ENCODE measurements around the gene CLDN22.

CLDN22 gene

GRCh38 chr4:183320211-183321059 lies at the start of gene CLDN22:
Gene CLDN22 (minus strand): TSS chr4:183320276. CDS start chr4:183320218, 58 bp downstream.
- no peak for DNase-seq

GRCh38 chr4:183369073-183369472 lies 49.0 kb upstream of the CLDN22 start:
- no peak for DNase-seq

DNA sequence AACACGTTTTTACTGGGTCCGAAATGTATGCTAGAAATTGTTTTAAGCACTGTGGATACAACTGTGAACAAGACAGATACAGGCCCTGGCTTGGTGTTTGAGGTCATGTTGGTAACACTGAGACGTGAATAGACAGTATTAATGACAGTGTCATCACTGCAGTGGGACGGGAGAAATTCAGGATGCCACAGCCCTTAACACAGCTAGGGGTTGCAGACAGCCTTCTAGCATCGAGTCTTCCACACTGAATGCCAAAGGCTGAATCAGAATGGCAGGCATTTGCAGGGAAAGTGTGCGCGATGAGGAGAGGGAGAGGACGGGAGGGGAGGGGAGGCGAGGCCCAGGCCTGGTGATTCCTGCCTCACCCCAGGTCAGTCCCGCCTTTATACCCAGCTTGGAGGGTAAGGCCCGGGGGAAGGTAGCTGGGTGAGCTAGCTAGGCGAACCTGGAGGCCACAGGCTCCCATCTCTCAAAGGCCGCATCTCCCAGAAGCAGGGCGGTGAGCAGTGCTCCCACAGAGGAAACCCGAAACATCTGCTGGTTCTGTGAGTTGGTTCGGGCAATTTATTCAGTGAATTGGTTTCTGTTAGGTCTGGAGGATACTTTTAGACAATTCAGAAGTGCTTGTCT lies 46.2 kb upstream of the CLDN22 start:
- no peak for DNase-seq

- no peak for DNase-seq
These were observed 43.9 kb upstream of the CLDN22 start for GRCh38 chr4:183364025-183364424.

- DNase-seq = no peak
These were observed 43.0 kb upstream of the CLDN22 start for GRCh38 chr4:183362916-183363542.

GRCh38 chr4:183362036-183362435 lies 42.0 kb upstream of the CLDN22 start:
- no peak for DNase-seq

DNA sequence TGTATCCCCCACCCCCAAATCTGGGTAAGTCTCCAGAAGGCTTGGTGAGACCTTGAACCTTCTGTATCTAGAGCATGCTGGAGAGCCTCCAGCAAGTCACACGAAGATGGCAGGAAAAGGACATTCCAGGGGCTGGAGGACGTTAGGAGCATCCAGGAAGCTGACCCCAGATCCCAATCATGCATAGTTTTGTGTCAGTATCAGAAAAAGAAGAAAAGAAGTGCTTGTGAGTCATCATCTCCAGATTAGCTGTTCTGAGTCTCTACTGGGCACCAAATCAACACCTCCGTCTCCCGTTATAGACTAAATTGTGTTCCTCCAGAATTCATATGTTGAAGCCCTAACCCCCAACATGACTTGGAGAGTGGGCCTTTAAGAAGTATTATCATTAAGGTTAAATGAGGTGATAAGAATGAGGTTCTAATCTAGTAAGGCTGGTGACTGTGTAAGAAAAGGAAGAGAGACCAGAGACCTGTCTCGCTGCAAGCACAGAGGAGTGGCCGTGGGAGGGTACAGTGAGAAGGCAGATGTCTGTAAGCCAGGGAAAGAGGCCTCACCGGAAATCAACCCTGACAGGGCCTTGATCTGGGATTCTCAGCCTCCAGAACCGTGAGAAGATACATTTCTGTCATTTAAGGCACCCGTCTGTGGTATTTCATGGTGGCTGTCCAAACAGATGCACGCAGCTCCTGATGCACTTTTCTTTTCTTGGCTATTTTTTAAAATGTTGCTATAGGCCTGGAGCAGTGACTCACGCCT lies 40.3 kb upstream of the CLDN22 start:
- no peak for DNase-seq

- no peak for DNase-seq
These were observed 38.2 kb upstream of the CLDN22 start for GRCh38 chr4:183358215-183358755.

- no peak for DNase-seq
These were observed 37.0 kb upstream of the CLDN22 start for GRCh38 chr4:183356931-183357675.

DNA sequence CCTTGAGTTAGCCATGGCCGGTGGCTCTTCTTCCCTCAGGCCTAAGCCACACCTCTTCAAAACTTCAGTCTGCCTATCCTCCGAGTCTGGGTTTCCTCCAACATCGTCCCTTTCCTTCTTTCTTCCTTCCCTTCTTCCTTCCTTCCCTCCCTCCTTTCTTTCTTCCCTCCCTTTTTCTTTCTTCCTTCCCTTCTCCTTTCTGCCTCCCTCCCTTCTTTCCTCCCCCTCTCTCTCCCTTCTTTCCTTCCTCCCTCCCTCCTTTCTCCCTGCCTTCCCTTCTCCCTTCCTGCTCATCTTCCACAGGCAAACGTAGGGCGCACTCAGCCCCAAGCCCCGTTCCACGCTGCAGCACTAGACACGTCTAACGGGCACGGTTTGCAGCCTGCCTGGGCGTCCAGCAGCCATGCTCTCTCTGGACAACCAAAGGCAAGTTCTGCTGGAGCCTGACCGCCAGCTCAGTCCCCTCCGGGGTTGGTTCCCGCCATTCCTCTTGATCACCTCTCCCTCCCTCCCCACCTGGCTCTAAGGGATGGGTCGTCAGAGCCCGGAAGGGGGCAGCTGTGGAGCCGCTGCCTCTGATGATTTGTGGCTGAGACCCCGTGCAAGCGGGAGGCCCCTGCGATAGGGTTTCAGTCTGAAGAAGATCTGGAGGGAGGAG lies 36.2 kb upstream of the CLDN22 start:
- no peak for DNase-seq

GRCh38 chr4:183355405-183355804 lies 35.3 kb upstream of the CLDN22 start:
- DNase-seq = no peak

- no peak for DNase-seq
These were observed 34.1 kb upstream of the CLDN22 start for GRCh38 chr4:183354219-183354618.

- DNase-seq = no peak
These were observed 33.5 kb upstream of the CLDN22 start for GRCh38 chr4:183353557-183353956.

DNA sequence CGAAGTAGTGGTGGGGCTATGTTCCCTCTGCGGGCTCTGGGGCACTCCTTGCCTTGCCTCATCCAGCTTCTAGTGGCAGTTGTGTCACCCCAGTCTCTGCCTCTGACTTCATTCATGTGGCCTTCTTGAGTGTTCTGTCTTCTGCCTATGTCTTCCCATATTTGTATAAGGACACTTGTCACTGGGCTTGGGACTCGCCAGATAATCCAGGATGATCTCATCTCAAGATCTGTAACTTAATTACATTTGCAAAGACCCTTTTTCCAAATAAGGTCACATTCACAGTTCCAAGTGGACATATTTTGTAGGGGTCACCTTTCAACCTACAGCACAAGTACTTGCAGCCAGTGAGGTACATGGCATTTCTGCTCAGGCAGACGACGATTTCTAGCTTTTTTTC lies 32.5 kb upstream of the CLDN22 start:
- DNase-seq = no peak

DNA sequence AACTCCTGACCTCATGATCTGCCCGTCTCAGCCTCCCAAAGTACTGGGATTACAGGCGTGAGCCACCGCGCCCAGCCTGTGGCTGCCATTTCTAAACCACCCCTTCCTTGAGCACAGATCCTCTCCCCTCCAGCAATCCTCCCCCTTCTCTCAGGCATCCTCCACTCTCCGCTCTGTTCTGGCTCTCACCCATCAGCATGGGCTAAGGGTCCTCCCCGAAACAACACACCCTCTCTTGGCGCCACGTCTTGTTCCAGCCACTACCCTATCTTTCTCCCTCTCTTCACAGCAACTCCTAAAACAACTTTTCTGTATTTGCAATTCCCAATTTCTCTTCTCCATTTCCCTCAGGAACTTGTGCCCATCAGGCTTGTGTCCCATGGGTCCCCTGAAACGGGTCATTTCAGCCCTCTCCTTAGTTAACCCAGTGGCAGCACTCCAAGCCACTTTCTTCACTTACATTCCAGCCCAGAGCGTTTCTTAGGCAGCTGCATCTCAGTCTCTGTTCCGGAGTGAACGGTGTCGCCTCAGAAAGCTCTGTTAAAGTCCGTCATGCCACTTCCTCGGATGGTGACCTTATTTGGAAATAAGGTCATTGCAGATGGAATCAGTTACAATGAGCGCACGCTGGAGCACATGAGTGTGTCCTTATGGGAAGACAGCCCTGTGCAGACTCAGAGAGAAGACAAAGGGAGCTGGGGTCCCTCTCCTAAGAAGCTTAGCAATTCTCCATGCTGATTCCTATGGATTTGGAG lies 30.4 kb upstream of the CLDN22 start:
- DNase-seq = no peak

DNA sequence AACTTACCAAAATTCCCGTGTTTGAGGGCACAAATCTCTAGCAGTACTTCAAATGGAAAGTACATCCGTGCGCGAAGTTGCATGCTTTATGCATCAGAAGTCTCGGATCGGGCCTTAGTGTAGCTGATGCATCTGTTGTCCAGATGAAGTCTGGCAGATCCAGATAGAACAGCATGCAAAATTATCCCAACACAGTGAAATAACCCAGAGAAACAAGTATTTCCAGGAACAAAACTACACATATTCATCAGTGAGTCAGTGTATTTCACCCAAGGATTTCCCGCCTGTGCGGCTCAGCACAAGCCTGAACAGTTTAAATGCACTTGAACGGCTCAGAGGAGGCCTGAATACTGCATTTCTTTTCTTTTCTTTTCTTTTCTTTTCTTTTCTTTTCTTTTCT lies 29.6 kb upstream of the CLDN22 start:
- DNase-seq = no peak

GRCh38 chr4:183348706-183349659 lies 28.9 kb upstream of the CLDN22 start:
- DNase-seq = no peak

GRCh38 chr4:183348136-183348535 lies 28.1 kb upstream of the CLDN22 start:
- no peak for DNase-seq

DNA sequence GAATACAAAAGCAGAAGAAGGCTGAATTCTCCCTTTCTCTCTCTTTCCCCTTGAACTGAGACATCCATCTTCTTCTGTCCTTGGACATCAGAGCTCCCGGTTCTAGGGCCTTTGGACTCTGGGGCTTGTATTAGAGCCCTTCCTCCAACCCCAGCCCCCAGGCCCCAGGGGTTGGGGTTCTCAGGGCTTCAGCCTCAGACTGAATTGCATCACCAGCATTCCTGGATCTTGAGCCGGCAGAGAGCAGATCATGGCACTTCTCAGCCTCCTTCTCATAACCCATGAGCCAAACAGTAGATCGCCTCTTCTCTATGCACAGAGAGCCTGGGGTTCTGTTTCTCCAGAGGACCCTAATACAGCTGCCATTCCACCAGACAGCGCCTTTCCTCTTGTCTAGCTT lies 27.5 kb upstream of the CLDN22 start:
- no peak for DNase-seq

DNA sequence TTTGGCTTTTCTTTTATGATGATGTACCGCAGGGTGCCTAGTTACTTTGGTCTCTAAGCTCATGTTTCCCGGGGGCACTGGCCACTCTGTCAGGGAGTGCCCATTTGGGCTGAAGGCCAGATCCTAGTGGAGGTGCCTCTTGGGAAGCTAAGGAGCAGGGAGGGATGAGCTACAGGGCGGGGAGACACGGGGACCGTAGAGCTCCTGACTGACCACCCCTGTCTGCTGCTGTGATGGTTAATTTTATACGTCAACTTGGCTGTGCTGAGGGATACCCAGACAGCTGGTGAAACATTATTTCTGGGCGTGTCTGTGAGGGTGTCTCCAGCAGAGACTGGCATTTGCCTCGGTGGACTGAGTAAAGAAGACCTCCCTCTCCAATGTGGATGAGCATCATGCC lies 27.1 kb upstream of the CLDN22 start:
- no peak for DNase-seq

Data from CD4-positive, alpha-beta T cell treated with Interleukin-17A for 1 hour (primary cell).